ENCODE measurements around the gene ITGAD. TPM values are rescaled to one million over a fixed set of nuclear protein-coding genes. Genes with fewer than 3 reads are reported as not detected.

The ITGAD gene
- total and polyA plus RNA-seq, 2 of the 8 experiments (the other 6 are each of a cell fraction or from before 2014, with no cell fraction given): 0.06 TPM; not detected in 1

DNA sequence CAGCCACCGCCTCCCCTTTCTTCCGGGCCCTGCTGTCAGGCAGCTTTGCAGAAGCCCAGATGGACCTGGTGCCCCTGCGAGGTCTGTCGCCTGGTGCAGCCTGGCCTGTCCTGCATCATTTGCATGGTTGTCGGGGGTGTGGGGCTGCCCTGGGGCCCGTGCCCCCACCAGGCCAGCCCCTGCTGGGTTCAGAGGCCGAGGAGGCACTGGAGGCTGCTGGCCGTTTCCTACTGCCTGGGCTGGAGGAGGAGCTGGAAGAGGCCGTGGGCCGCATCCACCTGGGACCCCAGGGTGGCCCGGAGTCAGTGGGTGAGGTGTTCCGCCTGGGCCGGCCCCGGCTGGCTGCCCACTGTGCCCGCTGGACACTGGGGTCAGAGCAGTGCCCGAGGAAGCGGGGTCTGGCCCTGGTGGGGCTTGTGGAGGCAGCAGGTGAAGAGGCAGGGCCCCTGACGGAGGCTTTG, 73.3 kb downstream of the ITGAD start:
- H3K4me2 ChIP-seq (ENCODE audit: insufficient read depth in 1 of 2, low read depth in 2 of 2, low read length in 2 of 2): no peak overlapping the region
- no peak overlapping the region for H2BK20ac ChIP-seq (ENCODE audit: low read length)
- no peak overlapping the region for H2AFZ ChIP-seq (ENCODE audit: low read length)
- no peaks in the 10 kb centered on the region for H4K20me1 ChIP-seq (replicated peaks in 1 of 2; ENCODE audit: control insufficient read depth in 1 of 2, insufficient read depth in 2 of 2, low read length in 2 of 2)
- H3K14ac ChIP-seq (ENCODE audit: insufficient read length): no peak overlapping the region
- H3K36me3 ChIP-seq (ENCODE audit: control insufficient read depth in 2 of 4, insufficient read depth in 4 of 4, low read length in 3 of 4): peaks cover 0 to 13% (median 1%) of the 10 kb centered on the region in 4 experiments; a peak in 4 of 8 replicates
- peaks cover 0 to 3% (median 0%) of the 10 kb centered on the region in 4 experiments; a peak in 2 of 7 replicates for H3K4me1 ChIP-seq (replicated peaks in 1 of 4; ENCODE audit: control insufficient read depth in 3 of 4, insufficient read depth in 4 of 4, low read length in 3 of 4)
- H2BK15ac ChIP-seq (ENCODE audit: low read length): no peak overlapping the region
- no peaks in the 10 kb centered on the region for H3K23me2 ChIP-seq (ENCODE audit: low read depth, low read length)
- no peak overlapping the region for H3K18ac ChIP-seq (ENCODE audit: extremely low read depth, low read length)
- no peak overlapping the region for H2BK12ac ChIP-seq (ENCODE audit: low read depth, low read length)
- H2BK5ac ChIP-seq (ENCODE audit: low read depth, low read length): no peak overlapping the region
- no peak overlapping the region for H4K8ac ChIP-seq (ENCODE audit: extremely low read depth, insufficient read depth, low read length)
- H2AK5ac ChIP-seq (ENCODE audit: low read depth, low read length): no peak overlapping the region
- ChIA-PET CTCF (ENCODE audit: partially characterized antibody) (interaction anchor here (1.0 kb wide), 1 partner anchor 402 kb away, joined by 3 read pairs; no protein-coding TSS in a partner anchor), POLR2A (ENCODE audit: partially characterized antibody) (interaction anchor here (0.9 kb wide), 1 partner anchor 23 kb away, joined by 3 read pairs; no protein-coding TSS in a partner anchor)
- DNase-seq (ENCODE audit: low read depth in 1 of 2, low spot score in 2 of 2) (no peak), FAIRE-seq (no peak)
- H4K5ac ChIP-seq (ENCODE audit: insufficient read length, low read depth, low read length): no peak overlapping the region
- no peak overlapping the region for H2BK120ac ChIP-seq (replicated peaks; ENCODE audit: low read depth, low read length)
- no peak overlapping the region for H3K4ac ChIP-seq (replicated peaks; ENCODE audit: insufficient read length, low read depth, low read length)
- 89% methylated on average over 16 of the region's 18 CpGs; no CpG with 5 or more reads in 1 of the 2 experiments for WGBS, 2 experiments (ENCODE audit: extremely low coverage in 1 of 2, insufficient coverage in 1 of 2, insufficient read length in 1 of 2, insufficient replicate concordance in 2 of 2, low coverage in 1 of 2, low lambda C conversion rate in 2 of 2, missing lambda C conversion rate in 1 of 2)
- peaks cover 0 to 3% (median 3%) of the 10 kb centered on the region in 4 experiments; a peak in 4 of 7 replicates for H3K27me3 ChIP-seq (replicated peaks in 1 of 4; ENCODE audit: control insufficient read depth in 3 of 4, extremely low read depth in 1 of 4, insufficient read depth in 3 of 4, low read length in 3 of 4)
- H3K4me3 ChIP-seq (ENCODE audit: extremely low read depth in 1 of 4, insufficient read depth in 2 of 4, low read depth in 3 of 4, low read length in 4 of 4): no peak overlapping the region
- no peak overlapping the region for H3K23ac ChIP-seq (ENCODE audit: insufficient read length)
- no peaks in the 10 kb centered on the region for H3K79me2 ChIP-seq (ENCODE audit: control insufficient read depth in 1 of 2, insufficient read depth in 2 of 2, low read length in 2 of 2)
- no peak overlapping the region for H3K27ac ChIP-seq (ENCODE audit: low read depth, low read length)
- H3K9ac ChIP-seq (replicated peaks in 1 of 4; ENCODE audit: extremely low read depth in 1 of 4, low read depth in 3 of 4, low read length in 3 of 4): no peak overlapping the region
- no peak overlapping the region for H3K56ac ChIP-seq (replicated peaks; ENCODE audit: insufficient read length, low read depth, low read length)
- H3K9me3 ChIP-seq (ENCODE audit: insufficient read depth in 2 of 2, low read depth in 1 of 2, low read length in 1 of 2): no peaks in the 10 kb centered on the region
- H4K91ac ChIP-seq (replicated peaks; ENCODE audit: insufficient read length, low read length): no peak overlapping the region
- no peaks in the 10 kb centered on the region for H3K79me1 ChIP-seq (ENCODE audit: low read depth, low read length)
- TF ChIP-seq PHF8 (conservative IDR thresholded peaks at IDR 0.05; ENCODE audit: low read depth, low read length) (no peak), CREB1 (IDR thresholded peaks at IDR 0.05) (no peak), TCF12 (IDR thresholded peaks at IDR 0.05; ENCODE audit: low read depth, low read length) (no peak), GABPA (IDR thresholded peaks at IDR 0.05; ENCODE audit: borderline replicate concordance, insufficient read depth, low read length) (no peak)

Measured in H1 (cell line).